Endothelial cell of umbilical vein (primary cell): ENCODE results near the gene RAMP3. TPM values are rescaled to one million over a fixed set of nuclear protein-coding genes. Genes with fewer than 3 reads are reported as not detected.

Experiments used
- BruUV-seq: library from RNA; stranded (reverse); fragments of 400-500 nt; replicated peaks from 2 replicates; lab custom pipeline; 2021; lab: Mats Ljungman, UMichigan
- CTCF ChIA-PET: fragments of 300-600, 350-600 bp; sonication (Branson Sonifier 250); formaldehyde crosslinking; loops from one replicate; lab custom pipeline; 2021; ENCODE audit warnings: antibody characterized with exemption, inconsistent platforms; lab: Charles Lee
- POLR2A ChIA-PET: fragments of 300-600, 350-600 bp; sonication (Branson Sonifier 250); formaldehyde crosslinking; loops from one replicate; lab custom pipeline; 2021; ENCODE audit warnings: antibody characterized with exemption, inconsistent platforms; lab: Charles Lee
- DNase-seq: peaks from one replicate; pipeline ENCODE4 v3.0.0-alpha.2; 2011; ENCODE audit warnings: low read depth, low spot score
- FAIRE-seq: peaks from 2 replicates; lab custom pipeline; 2011; peaks lifted over from hg19 to GRCh38; lab: Jason Lieb, UNC
- H2AFZ ChIP-seq: 2 replicates; pipeline ENCODE4 v1.6.0; 2012; ENCODE audit warnings: low read depth, low read length, control low read depth, inconsistent platforms
- H3K27ac ChIP-seq: 2 replicates; pipeline ENCODE4 v1.5.1; 2011; ENCODE audit warnings: low read depth, mild to moderate bottlenecking, control low read depth, low read length, moderate library complexity; ENCODE audit not compliant: insufficient read depth
- H3K27me3 ChIP-seq, 2 experiments: 2 replicates each; pipeline versions ENCODE4 v1.6.0 to v1.6.1; 2011; ENCODE audit warnings: low read length in 2 of 2, mixed read lengths in 1 of 2; ENCODE audit not compliant: control insufficient read depth in 2 of 2, insufficient read depth in 2 of 2
- H3K36me3 ChIP-seq, 2 experiments: 2 replicates in 1 of 2; 3 replicates in 1 of 2; pipeline ENCODE4 v1.5.1; 2011; ENCODE audit warnings: low read length in 2 of 2, mild to moderate bottlenecking in 1 of 2, moderate library complexity in 1 of 2; ENCODE audit not compliant: control insufficient read depth in 2 of 2, insufficient read depth in 2 of 2; ENCODE audit errors: extremely low read depth in 1 of 2
- H3K4me1 ChIP-seq: 3 replicates; pipeline ENCODE4 v1.5.1; 2011; ENCODE audit warnings: mild to moderate bottlenecking, low read length; ENCODE audit not compliant: control insufficient read depth, insufficient read depth; ENCODE audit errors: extremely low read depth
- H3K4me2 ChIP-seq: 2 replicates; pipeline ENCODE4 v1.6.1; 2011; ENCODE audit warnings: low read length, control low read depth, mixed read lengths; ENCODE audit not compliant: insufficient read depth
- H3K4me3 ChIP-seq, 3 experiments: fragments of 200-600 bp in 1 of 3; sonication (generic), shearing (Covaris generic) in 1 of 3; replicated peaks in 1 of 3; 2 replicates each; pipeline ENCODE4 v1.5.1; 2011 to 2016; ENCODE audit warnings: control low read depth in 3 of 3, low read length in 3 of 3, mild to moderate bottlenecking in 2 of 3, inconsistent platforms in 1 of 3, low read depth in 1 of 3, moderate library complexity in 1 of 3; ENCODE audit not compliant: insufficient read depth in 1 of 3
- H3K79me2 ChIP-seq: 2 replicates; pipeline ENCODE4 v1.6.0; 2012; ENCODE audit warnings: low read length, inconsistent platforms; ENCODE audit not compliant: control insufficient read depth, insufficient read depth
- H3K9ac ChIP-seq: replicated peaks from 2 replicates; pipeline ENCODE3; 2011; ENCODE audit warnings: low read length, control low read depth; ENCODE audit not compliant: insufficient read depth; ENCODE audit errors: extremely low read depth
- H3K9me1 ChIP-seq: replicated peaks from 3 replicates; pipeline ENCODE4 v1.6.0; 2011; ENCODE audit warnings: mild to moderate bottlenecking, low read length; ENCODE audit not compliant: control insufficient read depth, insufficient read depth; ENCODE audit errors: extremely low read depth
- H3K9me3 ChIP-seq: replicated peaks from 2 replicates; pipeline ENCODE4 v1.5.1; 2012; ENCODE audit warnings: low read length, inconsistent platforms; ENCODE audit not compliant: control insufficient read depth, insufficient read depth
- H4K20me1 ChIP-seq: replicated peaks from 2 replicates; pipeline ENCODE3; 2011; ENCODE audit warnings: mild to moderate bottlenecking, low read length; ENCODE audit not compliant: control insufficient read depth, insufficient read depth; ENCODE audit errors: extremely low read depth
- CTCF ChIP-seq, 2 donors: IDR thresholded peaks; 1 replicate in 1 of 2; 2 replicates in 1 of 2; pipeline ENCODE4 v1.5.1; 2011; ENCODE audit warnings: low read length in 2 of 2, mild to moderate bottlenecking in 2 of 2, moderate library complexity in 2 of 2, control low read depth in 1 of 2, inconsistent platforms in 1 of 2, low read depth in 1 of 2; ENCODE audit not compliant: insufficient read depth in 1 of 2; ENCODE audit errors: extremely low read depth in 1 of 2
- EZH2 ChIP-seq: IDR thresholded peaks from 2 replicates; pipeline ENCODE4 v1.6.1; 2012; ENCODE audit warnings: borderline replicate concordance, low read depth, mild to moderate bottlenecking, moderate library complexity, low read length, inconsistent platforms; ENCODE audit not compliant: severe bottlenecking
- FOS ChIP-seq: IDR thresholded peaks from 2 replicates; pipeline ENCODE4 v1.6.1; 2011; ENCODE audit warnings: mild to moderate bottlenecking, low read length, moderate library complexity, borderline replicate concordance; ENCODE audit not compliant: insufficient read depth
- GATA2 ChIP-seq: IDR thresholded peaks from 2 replicates; pipeline ENCODE4 v1.7.0; 2011; ENCODE audit warnings: low read depth, mild to moderate bottlenecking, moderate library complexity, mixed read lengths, low read length; ENCODE audit not compliant: insufficient read length, insufficient read depth
- JUN ChIP-seq: IDR thresholded peaks from 2 replicates; pipeline ENCODE4 v1.6.1; 2011; ENCODE audit warnings: borderline replicate concordance, low read depth; ENCODE audit not compliant: insufficient read length, insufficient read depth
- MYC ChIP-seq: IDR thresholded peaks from one replicate; pipeline ENCODE4 v1.6.1; 2011; ENCODE audit warnings: mild to moderate bottlenecking, low read depth, low read length
- POLR2A ChIP-seq: IDR thresholded peaks from 2 replicates; pipeline ENCODE4 v1.6.1; 2012; ENCODE audit warnings: low read depth, mild to moderate bottlenecking, control low read depth, low read length
- POLR2AphosphoS5 ChIP-seq: IDR thresholded peaks from 2 replicates; pipeline ENCODE4 v1.6.1; 2012; ENCODE audit warnings: low read depth, mild to moderate bottlenecking, control low read depth, low read length, moderate library complexity; ENCODE audit not compliant: insufficient read depth
- dilution Hi-C: fragments of 300-500 bp; cut with MboI; formaldehyde crosslinking; loops from one replicate; pipeline ENCODE4 v1.15.0; 2019; ENCODE audit warnings: low sequenced_read_pairs; ENCODE audit not compliant: extremely low pct_ligation_motif_present
- intact Hi-C: fragments of 100-400 bp; cut with micrococcal nuclease; formaldehyde crosslinking; loops from one replicate; pipeline ENCODE4 v1.10.0; 2022
- polyA plus RNA-seq, 4 experiments: library from polyadenylated mRNA; depleted of rRNA in 3 of 4; stranded (reverse) in 3 of 4; unstranded in 1 of 4; fragments of >200 nt; gene quantifications; 2 replicates each; pipeline versions ENCODE4 v1.2.1 to v1.2.3, GENCODE V29; 2011 to 2012; ENCODE audit warnings: missing spikeins in 1 of 4
- total RNA-seq: library from RNA; stranded (reverse); gene quantifications from 2 replicates; pipeline ENCODE4 v1.2.3, GENCODE V29; 2021
- TF ChIP-seq, protein P1 (sequence below): IDR thresholded peaks from 2 replicates; pipeline ENCODE4 v1.6.1; 2011; ENCODE audit not compliant: insufficient read depth, insufficient read length

Gene RAMP3
- total and polyA plus RNA-seq, 2 donors (not counting 3 experiments of a cell fraction or from before 2014, with no cell fraction given), result not detected

DNA sequence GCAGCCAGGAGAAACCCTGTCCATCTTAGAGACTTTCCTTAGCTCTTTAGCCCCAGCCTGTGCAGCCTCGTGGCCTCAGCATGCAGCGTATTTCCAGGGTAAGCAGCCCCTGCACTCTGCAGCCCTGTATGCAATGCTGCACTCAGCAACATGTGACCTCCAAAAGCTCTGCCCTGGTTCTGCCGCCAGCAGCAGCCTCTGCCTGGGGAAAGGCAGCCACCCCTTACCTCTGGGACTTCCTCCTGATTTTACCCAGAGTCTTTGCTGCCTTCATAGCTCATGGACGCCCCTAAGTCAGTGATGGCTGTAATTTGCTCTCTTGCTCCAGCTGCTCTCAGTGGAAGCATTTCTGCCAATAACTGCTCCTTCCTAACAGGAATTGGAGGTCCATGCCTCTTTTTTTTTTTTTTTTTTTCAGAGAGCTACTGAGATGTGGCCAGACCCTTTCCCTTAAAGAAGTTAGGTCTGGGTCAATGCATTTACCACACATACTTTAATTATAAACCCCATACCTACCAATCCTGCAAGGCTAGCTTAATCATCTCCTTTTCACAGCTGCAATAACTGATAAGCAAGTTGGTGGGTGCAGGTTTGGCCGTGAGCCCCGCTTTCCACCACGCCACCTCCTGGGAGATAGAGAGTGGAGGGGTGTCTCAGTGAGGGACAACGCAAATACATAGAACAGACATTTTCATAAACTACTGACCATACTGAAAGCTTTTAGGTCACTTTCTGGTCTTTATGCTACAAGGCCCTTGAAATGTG, 71.7 kb downstream of the RAMP3 start:
- no peaks in the 10 kb centered on the region for H3K36me3 ChIP-seq
- H3K9me1 ChIP-seq, result no peaks in the 10 kb centered on the region
- H3K27ac ChIP-seq, result no peak overlapping the region
- no peak overlapping the region for H2AFZ ChIP-seq
- CTCF ChIA-PET, result interaction anchor here (1.4 to 1.9 kb wide), 2 partner anchors 8 to 13 kb away, joined by 5 read pairs; no protein-coding TSS in a partner anchor
- H3K9ac ChIP-seq, result no peak overlapping the region
- no peak overlapping the region for H3K4me2 ChIP-seq
- no peaks in the 10 kb centered on the region for H3K27me3 ChIP-seq
- no peak overlapping the region for H3K4me3 ChIP-seq
- intact Hi-C loops, result no loop called here
- no peaks in the 10 kb centered on the region for H3K79me2 ChIP-seq
- no peak for FAIRE-seq
- no peaks in the 10 kb centered on the region for H4K20me1 ChIP-seq
- no peak for TF ChIP-seq GATA2
- no peak for TF ChIP-seq CTCF (IDR thresholded peaks at IDR 0.05; ENCODE audit: extremely low read depth in 1 of 2, insufficient read depth in 1 of 2, low read depth in 1 of 2, low read length in 2 of 2)
- POLR2A ChIA-PET, result no interaction called here
- H3K9me3 ChIP-seq, result no peaks in the 10 kb centered on the region
- dilution Hi-C loops, result no loop called here
- no peak for DNase-seq
- BruUV-seq, result no TSS peak
- H3K4me1 ChIP-seq, result no peaks in the 10 kb centered on the region

GRCh38 chr7:45230083-45230482, 72.5 kb downstream of the RAMP3 start:
- Histone ChIP-seq H3K4me1 (no peaks in the 10 kb centered on the region), H3K27me3 (no peaks in the 10 kb centered on the region), H3K4me3 (no peak overlapping the region), H3K9ac (no peak overlapping the region), H3K36me3 (no peaks in the 10 kb centered on the region), H3K9me3 (no peaks in the 10 kb centered on the region), H4K20me1 (no peaks in the 10 kb centered on the region), H3K27ac (no peak overlapping the region), H3K4me2 (no peak overlapping the region), H3K79me2 (no peaks in the 10 kb centered on the region), H2AFZ (no peak overlapping the region), H3K9me1 (no peaks in the 10 kb centered on the region)
- CTCF ChIA-PET, result interaction anchor here (1.4 to 1.9 kb wide), 2 partner anchors 9 to 12 kb away, joined by 5 read pairs; no protein-coding TSS in a partner anchor
- intact Hi-C loops, result no loop called here
- POLR2A ChIA-PET, result no interaction called here
- TF ChIP-seq, protein P1, sequence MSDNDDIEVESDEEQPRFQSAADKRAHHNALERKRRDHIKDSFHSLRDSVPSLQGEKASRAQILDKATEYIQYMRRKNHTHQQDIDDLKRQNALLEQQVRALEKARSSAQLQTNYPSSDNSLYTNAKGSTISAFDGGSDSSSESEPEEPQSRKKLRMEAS, result no peak
- TF ChIP-seq MYC (no peak), JUN (no peak), CTCF (IDR thresholded peaks at IDR 0.05; ENCODE audit: extremely low read depth in 1 of 2, insufficient read depth in 1 of 2, low read depth in 1 of 2, low read length in 2 of 2) (no peak), EZH2 (no peak), POLR2A (no peak), GATA2 (no peak), POLR2AphosphoS5 (no peak), FOS (no peak)
- no TSS peak for BruUV-seq
- dilution Hi-C loops, result no loop called here
- FAIRE-seq, result no peak
- DNase-seq, result no peak
